Ecto neural progenitor cell (in vitro differentiated cells): Measurements from ENCODE around the gene CLCN5.
"Not testable (repeated sequence)": the region's sequence is repeated elsewhere in the genome, so short reads cannot be mapped to it uniquely, and the experiment has no call there.

Experiments
- DNase-seq: peaks from one replicate; pipeline ENCODE4 v3.0.0-alpha.2; 2018; ENCODE audit warnings: low spot score

The CLCN5 gene

GRCh38 chrX:49995795-49996455, 73.5 kb downstream of the CLCN5 start:
- no peak for DNase-seq

- DNase-seq = no peak
Measured at GRCh38 chrX:49996474-49996873, 74.1 kb downstream of the CLCN5 start.

GRCh38 chrX:49999087-49999486, 76.7 kb downstream of the CLCN5 start:
- no peak for DNase-seq

GRCh38 chrX:50000937-50001542, 78.6 kb downstream of the CLCN5 start:
- no peak for DNase-seq

GRCh38 chrX:50002067-50002714, 79.8 kb downstream of the CLCN5 start:
- DNase-seq = no peak

GRCh38 chrX:50003467-50003866, 81.1 kb downstream of the CLCN5 start:
- no peak for DNase-seq

- DNase-seq = no peak
Measured at GRCh38 chrX:50003927-50004326, 81.5 kb downstream of the CLCN5 start.

- not testable (repeated sequence) for DNase-seq
Measured at GRCh38 chrX:50025591-50025990, 103.2 kb downstream of the CLCN5 start.

- no peak for DNase-seq
Measured at GRCh38 chrX:50035126-50035525, 112.7 kb downstream of the CLCN5 start.

- DNase-seq = no peak
Measured at GRCh38 chrX:50036426-50036825, 114.0 kb downstream of the CLCN5 start.

GRCh38 chrX:50045823-50046222, 123.4 kb downstream of the CLCN5 start:
- no peak for DNase-seq

GRCh38 chrX:50049228-50049627, 126.8 kb downstream of the CLCN5 start:
- no peak for DNase-seq

GRCh38 chrX:50054147-50054546, 131.8 kb downstream of the CLCN5 start:
- DNase-seq = no peak

GRCh38 chrX:50066318-50066937, 144.0 kb downstream of the CLCN5 start:
- DNase-seq = no peak

- DNase-seq = peak; percentile 64
Measured at GRCh38 chrX:50067435-50068284, 145.3 kb downstream of the CLCN5 start.

- no peak for DNase-seq
Measured at GRCh38 chrX:50068285-50068563, 145.8 kb downstream of the CLCN5 start.

GRCh38 chrX:50068893-50069292, 146.5 kb downstream of the CLCN5 start:
- no peak for DNase-seq

- DNase-seq = no peak
Measured at GRCh38 chrX:50071494-50071893, 149.1 kb downstream of the CLCN5 start.

GRCh38 chrX:50072110-50072509, 149.7 kb downstream of the CLCN5 start:
- no peak for DNase-seq

- DNase-seq = no peak
Measured at GRCh38 chrX:50073601-50074000, 151.2 kb downstream of the CLCN5 start.

- DNase-seq = no peak
Measured at GRCh38 chrX:50075630-50076339, 153.4 kb downstream of the CLCN5 start.
